Motor neuron (in vitro differentiated cells): ENCODE data around the gene TSPYL4. TPM values are rescaled to one million over a fixed set of nuclear protein-coding genes. Genes with fewer than 3 reads are reported as not detected.

Experiments
- ATAC-seq, 8 experiments: fragments of 200-7000 bp; cut with Tn5 transposase; replicated peaks in 6 of 8; 2 replicates each; pipeline ENCODE4 v1.8.0; 2021; ENCODE audit warnings: mild to moderate bottlenecking in 8 of 8, moderate library complexity in 8 of 8
- H3K27ac ChIP-seq, 2 donors: fragments of 250-450 bp; sonication (Bioruptor Pico); 2 replicates each; pipeline ENCODE4 v1.9.0; 2021; ENCODE audit warnings: antibody characterized with exemption in 2 of 2, mild to moderate bottlenecking in 2 of 2, moderate library complexity in 1 of 2
- H3K4me1 ChIP-seq, 2 donors: fragments of 250-450 bp; sonication (Bioruptor Pico); replicated peaks in 1 of 2; 2 replicates each; pipeline ENCODE4 v1.6.1; 2021; ENCODE audit warnings: antibody characterized with exemption in 2 of 2, mild to moderate bottlenecking in 2 of 2, moderate library complexity in 1 of 2
- H3K4me3 ChIP-seq, 5 donors: fragments of 250-450 bp; sonication (Bioruptor Pico); 2 replicates each; pipeline ENCODE4 v1.9.0; 2021; ENCODE audit warnings: antibody characterized with exemption in 5 of 5, mild to moderate bottlenecking in 5 of 5, moderate library complexity in 4 of 5
- WGBS, 10 experiments: fragments of 450-650 bp; shearing (Covaris generic); methylation state at CpG; one replicate each; pipeline ENCODE4 v1.0.0; 2022; 5-methylcytosine and 5-hydroxymethylcytosine counted together
- in situ Hi-C, 9 experiments: fragments of 400-800 bp; cut with MboI; loops; one replicate each; pipeline ENCODE4 v1.15.0; 2021; ENCODE audit warnings: low sequenced_read_pairs in 9 of 9, low pct_unique_long_range_greater_than_20kb in 2 of 9; ENCODE audit not compliant: unreplicated experiment in 9 of 9
- total RNA-seq, 8 experiments: library from RNA; unstranded; fragments of 300-600 nt; gene quantifications; 2 replicates each; pipeline versions ENCODE4 v1.2.3 to v1.2.4, GENCODE V29; 2022

Gene TSPYL4
- total RNA-seq: 10 to 100 TPM; 17.2 to 78.0 (median 60.3) TPM

- WGBS, 10 experiments: 0 to 4% (median 1%) methylated on average over 1 to 29 of the region's 53 CpGs; no CpG with 5 or more reads in 3 of the 10 experiments
- H3K4me1 ChIP-seq: peaks cover 29 to 34% of the 10 kb centered on the region in 2 donors
- in situ Hi-C loops: loop anchor here in 2 of 9 experiments (25.0 kb wide), 2 partner anchors 284 to 309 kb away; partner anchors contain the start of genes CALHM4 (in 1 of the 2), RWDD1 (in 1 of the 2) and TRAPPC3L (in 1 of the 2)
- peak within 1 kb of the TSS; percentile 94 for H3K27ac ChIP-seq
- H3K4me3 ChIP-seq: peak within 1 kb of the TSS; percentile 88 to 95 (median 94)
- peak; percentile 96 to 98 (median 97) for ATAC-seq
Measured at GRCh38 chr6:116253505-116254296, at the start of gene TSPYL4. Gene TSPYL4 (minus strand): TSS chr6:116254075. CDS start chr6:116254008, 67 bp downstream.

- H3K27ac ChIP-seq: no peak overlapping the region
- WGBS, 10 experiments: 44 to 100% (median 93%) methylated on average over 1 to 2 of the region's 3 CpGs; no CpG with 5 or more reads in 6 of the 10 experiments
- H3K4me1 ChIP-seq: no peaks in the 10 kb centered on the region
- peak in 2 of 8 experiments; percentile 62 to 65 for ATAC-seq
- in situ Hi-C loops: no loop called here
- H3K4me3 ChIP-seq: no peak overlapping the region
Measured at GRCh38 chr6:116301104-116301503, 47.2 kb upstream of the TSPYL4 start.

GRCh38 chr6:116300566-116300965 is 46.7 kb upstream of the TSPYL4 start:
- no peaks in the 10 kb centered on the region for H3K4me1 ChIP-seq
- ATAC-seq: no peak
- H3K27ac ChIP-seq: no peak overlapping the region
- in situ Hi-C loops: no loop called here
- 50 to 100% (median 82%) methylated on average over 1 of the region's 1 CpG; no CpG with 5 or more reads in 1 of the 10 experiments for WGBS, 10 experiments
- H3K4me3 ChIP-seq: no peak overlapping the region

GRCh38 chr6:116298973-116299372 is 45.1 kb upstream of the TSPYL4 start:
- H3K4me3 ChIP-seq: no peak overlapping the region
- no peaks in the 10 kb centered on the region for H3K4me1 ChIP-seq
- no peak for ATAC-seq
- no peak overlapping the region for H3K27ac ChIP-seq
- in situ Hi-C loops: loop anchor here in 5 of 9 experiments (25.0 kb wide), 3 partner anchors 138 to 263 kb away; partner anchors contain the start of genes CALHM4 (in 3 of the 5), RWDD1 (in 3 of the 5) and TRAPPC3L (in 2 of the 5)

- WGBS, 10 experiments: 29 to 100% (median 85%) methylated on average over 1 to 3 of the region's 3 CpGs; no CpG with 5 or more reads in 1 of the 10 experiments
- H3K27ac ChIP-seq: no peak overlapping the region
- no peak overlapping the region for H3K4me3 ChIP-seq
- in situ Hi-C loops: loop anchor here in 5 of 9 experiments (25.0 kb wide), 3 partner anchors 139 to 264 kb away; partner anchors contain the start of genes CALHM4 (in 3 of the 5), RWDD1 (in 3 of the 5) and TRAPPC3L (in 2 of the 5)
- no peaks in the 10 kb centered on the region for H3K4me1 ChIP-seq
- ATAC-seq: no peak
Measured at GRCh38 chr6:116298273-116298672, 44.4 kb upstream of the TSPYL4 start.

GRCh38 chr6:116292553-116292952 is 38.7 kb upstream of the TSPYL4 start:
- Histone ChIP-seq H3K27ac (no peak overlapping the region), H3K4me1 (no peaks in the 10 kb centered on the region), H3K4me3 (no peak overlapping the region)
- WGBS, 10 experiments: 67 to 100% (median 94%) methylated on average over 1 of the region's 1 CpG; no CpG with 5 or more reads in 1 of the 10 experiments
- ATAC-seq: no peak
- in situ Hi-C loops: loop anchor here in 5 of 9 experiments (25.0 kb wide), 3 partner anchors 145 to 270 kb away; partner anchors contain the start of genes CALHM4 (in 3 of the 5), RWDD1 (in 3 of the 5) and TRAPPC3L (in 2 of the 5)

- 71 to 100% (median 92%) methylated on average over 3 to 4 of the region's 4 CpGs; no CpG with 5 or more reads in 1 of the 10 experiments for WGBS, 10 experiments
- no peak for ATAC-seq
- Histone ChIP-seq H3K4me3 (no peak overlapping the region), H3K4me1 (no peaks in the 10 kb centered on the region), H3K27ac (no peak overlapping the region)
- in situ Hi-C loops: loop anchor here in 5 of 9 experiments (25.0 kb wide), 3 partner anchors 145 to 270 kb away; partner anchors contain the start of genes CALHM4 (in 3 of the 5), RWDD1 (in 3 of the 5) and TRAPPC3L (in 2 of the 5)
Measured at GRCh38 chr6:116291701-116292396, 38.0 kb upstream of the TSPYL4 start.

GRCh38 chr6:116290799-116291198 is 36.9 kb upstream of the TSPYL4 start:
- WGBS, 10 experiments: 57 to 100% (median 85%) methylated on average over 1 to 2 of the region's 2 CpGs; no CpG with 5 or more reads in 2 of the 10 experiments
- Histone ChIP-seq H3K27ac (no peak overlapping the region), H3K4me1 (no peaks in the 10 kb centered on the region), H3K4me3 (no peak overlapping the region)
- in situ Hi-C loops: loop anchor here in 5 of 9 experiments (25.0 kb wide), 3 partner anchors 147 to 272 kb away; partner anchors contain the start of genes CALHM4 (in 3 of the 5), RWDD1 (in 3 of the 5) and TRAPPC3L (in 2 of the 5)
- peak in 1 of 8 experiments; percentile 34 for ATAC-seq

GRCh38 chr6:116289876-116290275 is 36.0 kb upstream of the TSPYL4 start:
- in situ Hi-C loops: loop anchor here in 5 of 9 experiments (25.0 kb wide), 3 partner anchors 147 to 272 kb away; partner anchors contain the start of genes CALHM4 (in 3 of the 5), RWDD1 (in 3 of the 5) and TRAPPC3L (in 2 of the 5)
- Histone ChIP-seq H3K4me3 (no peak overlapping the region), H3K4me1 (no peaks in the 10 kb centered on the region), H3K27ac (no peak overlapping the region)
- peak in 1 of 8 experiments; percentile 26 for ATAC-seq
- WGBS, 10 experiments: 67 to 100% (median 80%) methylated on average over 1 to 2 of the region's 2 CpGs; no CpG with 5 or more reads in 3 of the 10 experiments

GRCh38 chr6:116287689-116288282 is 33.9 kb upstream of the TSPYL4 start:
- WGBS, 10 experiments: 58 to 100% (median 96%) methylated on average over 1 to 2 of the region's 2 CpGs; no CpG with 5 or more reads in 3 of the 10 experiments
- H3K27ac ChIP-seq: no peak overlapping the region
- in situ Hi-C loops: loop anchor here in 5 of 9 experiments (25.0 kb wide), 3 partner anchors 150 to 275 kb away; partner anchors contain the start of genes CALHM4 (in 3 of the 5), RWDD1 (in 3 of the 5) and TRAPPC3L (in 2 of the 5)
- H3K4me3 ChIP-seq: no peak overlapping the region
- ATAC-seq: peak in 7 of 8 experiments; percentile 49 to 71 (median 66)
- no peaks in the 10 kb centered on the region for H3K4me1 ChIP-seq

GRCh38 chr6:116286773-116287358 is 33.0 kb upstream of the TSPYL4 start:
- Histone ChIP-seq H3K27ac (no peak overlapping the region), H3K4me1 (no peaks in the 10 kb centered on the region), H3K4me3 (no peak overlapping the region)
- WGBS, 10 experiments: 67 to 100% (median 86%) methylated on average over 1 of the region's 1 CpG; no CpG with 5 or more reads in 3 of the 10 experiments
- ATAC-seq: no peak
- in situ Hi-C loops: loop anchor here in 5 of 9 experiments (25.0 kb wide), 3 partner anchors 150 to 275 kb away; partner anchors contain the start of genes CALHM4 (in 3 of the 5), RWDD1 (in 3 of the 5) and TRAPPC3L (in 2 of the 5)
